ENCODE data around the gene KRTAP10-5.
"Not testable (repeated sequence)": the region's sequence is repeated elsewhere in the genome, so short reads cannot be mapped to it uniquely, and the experiment has no call there.

KRTAP10-5 gene

GRCh38 chr21:44610157-44610843 lies 29.9 kb upstream of the KRTAP10-5 start:
- not testable (repeated sequence) for DNase-seq

DNA sequence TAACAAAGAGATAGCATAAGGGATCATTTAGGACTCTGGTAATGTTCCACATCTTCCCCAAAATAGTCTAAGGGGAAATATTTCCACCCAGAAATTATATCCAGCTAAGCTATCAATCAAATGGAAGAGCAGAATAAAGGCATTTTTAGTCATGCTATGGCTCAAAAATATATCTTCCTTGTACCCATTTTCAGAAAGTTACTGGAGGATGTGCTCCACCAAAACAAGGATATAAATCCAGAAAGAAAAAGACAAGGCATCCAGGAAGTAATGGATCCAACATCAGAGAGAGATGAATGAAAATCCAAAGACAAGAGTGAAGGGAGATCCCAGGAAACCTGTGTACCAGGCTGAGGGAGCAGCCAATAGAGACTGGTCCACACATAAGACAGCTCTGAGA lies 28.8 kb upstream of the KRTAP10-5 start:
- no peak for DNase-seq

DNA sequence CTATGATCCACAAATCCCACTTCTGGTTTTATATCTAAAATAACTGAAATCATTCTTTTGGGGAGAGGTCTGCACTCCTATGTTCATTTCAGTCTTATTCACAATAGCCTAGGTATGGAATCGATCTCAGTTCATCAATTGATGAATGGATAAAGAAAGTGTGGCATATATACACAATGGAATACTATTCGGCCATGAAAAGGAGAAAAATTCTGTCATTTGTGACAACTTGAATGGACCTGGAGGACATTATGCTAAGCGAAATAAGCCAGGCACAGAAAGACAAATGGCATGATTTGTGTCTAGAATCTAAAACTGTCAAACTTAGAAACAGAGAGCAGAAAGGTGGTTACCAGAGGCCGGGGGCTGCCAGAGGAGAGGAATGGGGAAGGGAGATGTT lies 26.1 kb upstream of the KRTAP10-5 start:
- DNase-seq: no peak

- no peak for DNase-seq
These were observed 23.5 kb upstream of the KRTAP10-5 start for GRCh38 chr21:44603911-44604310.

GRCh38 chr21:44603109-44603875 lies 22.9 kb upstream of the KRTAP10-5 start:
- DNase-seq: no peak

DNA sequence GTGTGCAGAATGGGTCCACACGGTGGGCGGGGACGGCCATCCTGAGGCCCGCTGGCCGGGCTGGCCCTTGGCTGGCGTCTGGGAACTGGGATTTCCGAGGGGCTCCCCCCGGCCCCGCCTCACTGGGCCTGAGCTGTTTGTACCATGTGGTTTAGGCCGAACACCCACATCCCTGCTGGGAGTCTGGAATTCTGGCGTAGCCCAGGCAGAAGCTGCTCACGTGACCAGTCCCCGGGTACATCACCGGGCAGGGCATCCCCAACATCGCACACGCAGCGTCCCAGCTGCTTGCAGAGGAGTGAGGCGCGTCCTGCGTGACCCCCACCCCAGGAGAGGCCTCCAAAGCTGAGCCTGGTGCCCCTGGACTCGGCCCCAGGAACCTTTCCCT lies 22.1 kb upstream of the KRTAP10-5 start:
- DNase-seq: no peak

- no peak for DNase-seq
These were observed 21.4 kb upstream of the KRTAP10-5 start for GRCh38 chr21:44601596-44602462.

DNA sequence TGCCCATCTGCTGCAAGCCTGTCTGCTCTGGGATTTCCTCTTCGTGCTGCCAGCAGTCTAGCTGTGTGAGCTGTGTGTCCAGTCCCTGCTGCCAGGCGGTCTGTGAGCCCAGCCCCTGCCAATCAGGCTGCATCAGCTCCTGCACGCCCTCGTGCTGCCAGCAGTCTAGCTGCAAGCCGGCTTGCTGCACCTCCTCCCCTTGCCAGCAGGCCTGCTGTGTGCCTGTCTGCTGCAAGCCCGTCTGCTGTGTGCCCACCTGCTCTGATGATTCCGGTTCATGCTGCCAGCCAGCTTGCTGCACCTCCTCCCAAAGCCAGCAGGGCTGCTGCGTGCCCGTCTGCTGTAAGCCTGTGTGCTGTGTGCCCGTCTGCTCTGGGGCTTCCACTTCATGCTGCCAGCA lies 20.7 kb upstream of the KRTAP10-5 start:
- DNase-seq: not testable (repeated sequence)

GRCh38 chr21:44600118-44600978 lies 19.9 kb upstream of the KRTAP10-5 start, which contains the start of gene KRTAP10-7:
Gene KRTAP10-7, plus strand, starts transcription at chr21:44600597. Its CDS starts 25 bp downstream, at chr21:44600622.
- DNase-seq: not testable (repeated sequence)

- no peak for DNase-seq
These were observed 19.0 kb upstream of the KRTAP10-5 start for GRCh38 chr21:44599264-44600029.

DNA sequence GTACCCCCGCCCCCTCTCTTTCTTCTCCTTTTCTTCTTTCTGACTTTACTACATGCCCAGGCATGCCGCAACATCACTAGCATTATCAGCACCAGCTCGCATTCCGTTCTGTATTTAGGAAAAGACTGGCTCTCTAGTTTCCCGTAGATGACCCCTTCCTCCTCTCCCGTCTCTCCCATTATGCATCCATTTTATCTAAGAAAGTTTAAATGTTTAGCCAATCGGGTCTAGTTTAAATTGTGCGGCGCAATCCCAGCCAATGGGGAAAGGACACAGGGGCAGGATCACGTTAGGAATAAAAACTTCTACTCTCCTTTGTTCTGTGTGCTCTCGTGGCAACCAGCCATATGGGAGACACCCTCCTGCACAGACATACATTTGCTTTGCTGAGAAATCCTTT lies 17.7 kb upstream of the KRTAP10-5 start:
- no peak for DNase-seq

DNA sequence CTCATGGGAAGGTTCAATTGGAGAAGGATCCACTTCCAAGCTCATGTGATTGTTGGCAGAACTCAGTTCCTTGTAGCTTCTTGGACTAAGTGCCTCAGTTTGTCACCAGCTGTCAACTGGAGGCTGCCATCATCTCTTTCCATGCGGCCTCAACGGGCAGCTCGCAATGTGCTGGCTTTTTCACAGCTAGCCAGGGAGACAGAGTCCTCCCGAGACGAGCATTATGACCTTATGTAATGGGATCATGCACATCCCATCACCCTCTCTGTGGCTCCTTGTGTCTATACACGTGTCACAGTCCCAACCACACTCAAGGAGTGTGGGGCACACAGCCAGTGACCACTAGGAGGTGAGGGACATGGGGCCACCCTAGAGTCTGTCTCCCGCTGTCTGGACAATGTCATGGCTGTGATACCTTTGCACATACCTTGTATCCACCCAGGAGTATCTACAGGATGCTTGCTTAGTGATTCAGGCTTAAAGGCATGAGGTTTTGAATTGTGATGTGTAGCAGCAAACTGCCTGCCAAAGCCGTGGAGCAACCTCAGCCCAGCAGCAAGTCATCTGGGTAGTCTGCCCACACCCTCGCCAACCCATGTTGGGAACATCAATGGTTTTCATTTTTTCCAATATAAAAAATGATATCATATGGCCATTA lies 15.8 kb upstream of the KRTAP10-5 start:
- DNase-seq: no peak

GRCh38 chr21:44595524-44595923 lies 15.1 kb upstream of the KRTAP10-5 start:
- DNase-seq: no peak

DNA sequence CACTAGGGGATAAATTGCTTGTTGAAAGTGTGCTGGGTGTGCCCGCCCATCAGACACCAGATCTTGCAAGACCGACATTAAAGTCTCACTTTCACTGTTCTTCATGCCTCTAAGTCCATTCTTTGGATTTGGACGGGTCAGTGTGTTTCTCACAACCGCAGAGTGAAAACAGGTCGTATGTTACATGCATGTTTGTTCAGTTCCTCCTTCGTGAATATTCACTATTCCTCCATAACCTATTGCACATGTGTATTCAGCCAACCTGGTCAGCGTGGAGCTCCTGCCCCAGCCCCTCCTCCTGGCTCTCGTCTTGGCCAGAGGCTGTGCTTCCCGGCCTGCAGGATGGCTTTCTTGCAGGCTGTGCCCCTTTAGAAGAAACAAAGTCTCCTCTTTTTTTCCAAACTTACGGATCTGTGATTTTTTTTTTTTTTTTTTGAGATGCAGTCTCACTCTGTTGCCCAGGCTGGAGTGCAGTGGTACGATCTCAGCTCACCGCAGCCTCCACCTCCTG lies 14.1 kb upstream of the KRTAP10-5 start:
- no peak for DNase-seq

DNA sequence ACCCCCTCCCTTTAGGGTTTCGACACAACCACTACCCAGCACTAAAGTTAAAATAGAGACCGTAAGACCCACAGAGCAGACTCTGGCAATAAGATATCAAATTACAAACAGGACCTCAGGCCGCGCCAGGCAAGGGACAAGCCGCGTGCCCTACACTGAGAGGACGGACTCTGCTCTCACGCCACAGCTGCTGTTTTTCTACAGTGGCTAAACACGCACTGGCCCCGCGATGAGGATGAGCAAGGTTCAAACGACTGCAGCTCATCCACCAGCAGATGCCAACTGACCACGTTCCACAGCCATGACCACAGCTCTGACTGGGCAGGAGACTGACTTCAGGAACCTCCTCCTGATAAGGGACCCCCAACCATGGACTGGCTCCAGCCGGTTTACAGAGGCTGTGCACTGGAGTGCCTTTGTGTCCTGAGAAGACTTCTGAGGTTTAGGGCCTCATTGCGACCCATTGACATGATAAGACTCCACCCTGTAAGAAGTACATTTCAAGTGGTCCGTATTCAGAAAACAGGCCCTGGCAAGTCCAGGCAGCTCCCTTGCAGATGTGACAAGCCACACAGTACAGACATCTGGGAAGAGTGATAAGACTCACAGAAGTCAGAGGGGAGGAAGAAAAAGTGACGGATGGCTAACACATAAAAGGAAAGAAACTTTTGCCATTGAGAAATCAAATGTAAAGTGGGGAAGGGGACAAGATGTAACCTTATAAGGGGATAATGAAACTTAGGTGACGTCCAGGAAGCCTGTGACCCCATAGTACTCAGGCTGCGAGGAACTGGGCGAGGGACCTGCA lies 13.4 kb upstream of the KRTAP10-5 start:
- no peak for DNase-seq

DNA sequence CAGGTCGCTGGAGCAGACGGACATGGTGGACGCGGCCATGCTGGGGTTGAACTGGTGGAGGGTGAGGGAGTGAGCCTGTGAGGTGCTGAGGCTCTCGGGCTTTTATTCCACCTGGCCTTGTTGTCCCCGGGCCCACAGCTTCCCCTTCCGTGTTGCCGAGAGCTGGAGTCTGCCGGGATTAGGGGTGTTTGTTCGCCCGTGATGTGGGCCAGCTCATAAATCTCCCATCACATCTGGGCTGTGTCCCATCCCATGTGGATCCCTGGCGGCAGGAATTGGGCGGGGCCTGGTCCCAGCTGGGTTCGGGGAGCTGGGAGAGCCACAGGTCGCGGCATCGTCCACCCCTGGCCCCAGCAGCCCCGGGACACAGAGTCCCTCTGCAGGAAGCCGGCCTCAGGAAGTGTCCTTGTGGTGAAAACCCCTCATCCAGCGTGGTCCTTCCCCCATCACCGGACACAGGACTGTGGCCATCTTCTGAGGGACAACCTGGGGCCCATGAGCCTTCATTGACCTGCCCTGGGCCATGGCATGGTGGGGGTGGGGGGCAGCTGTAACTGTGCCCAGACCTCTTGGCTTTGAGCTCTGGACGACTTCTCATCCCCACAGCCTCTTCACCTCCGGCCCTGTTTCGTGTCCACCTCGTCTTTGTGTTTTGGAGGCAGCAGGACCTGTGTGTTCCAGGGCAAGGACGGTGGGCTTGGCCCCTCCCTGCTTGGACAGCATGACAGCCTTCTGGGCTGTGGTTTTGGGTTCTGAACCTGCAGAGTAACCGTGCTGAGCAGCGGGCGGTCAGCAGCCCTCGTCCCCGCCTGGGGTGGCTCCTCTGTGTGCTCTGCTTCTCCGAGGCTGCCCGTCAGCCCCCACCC lies 12.3 kb upstream of the KRTAP10-5 start, which contains the start of gene KRTAP10-6:
Gene KRTAP10-6 (minus strand): TSS at position 60 of the 866 bp plus-strand sequence. CDS start 21 bp downstream, at position 39.
- DNase-seq: no peak

DNA sequence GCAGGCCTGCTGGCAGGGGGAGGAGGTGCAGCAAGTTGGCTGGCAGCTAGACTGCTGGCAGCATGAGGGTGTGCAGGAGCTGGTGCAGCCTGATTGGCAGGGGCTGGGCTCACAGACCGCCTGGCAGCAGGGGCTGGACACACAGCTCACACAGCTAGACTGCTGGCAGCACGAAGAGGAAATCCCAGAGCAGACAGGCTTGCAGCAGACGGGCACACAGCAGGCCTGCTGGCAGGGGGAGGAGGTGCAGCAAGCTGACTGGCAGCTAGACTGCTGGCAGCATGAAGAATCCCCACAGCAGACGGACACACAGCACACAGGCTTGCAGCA lies 11.4 kb upstream of the KRTAP10-5 start:
- not testable (repeated sequence) for DNase-seq

- DNase-seq: not testable (repeated sequence)
These were observed 10.7 kb upstream of the KRTAP10-5 start for GRCh38 chr21:44590897-44591800.
